Heart left ventricle (tissue), 16 donors: Measurements from ENCODE around the gene PLXNC1. TPM values are rescaled to one million over a fixed set of nuclear protein-coding genes. Genes with fewer than 3 reads are reported as not detected.

ENCODE experiments used
- ATAC-seq, 4 donors: fragments of 200-7000 bp; cut with Tn5 transposase; one replicate each; pipeline ENCODE4 v1.9.1; 2020 to 2022; ENCODE audit warnings: moderate library complexity in 4 of 4, mild to moderate bottlenecking in 3 of 4, moderate number of reproducible peaks in 1 of 4
- DNase-seq, 5 donors: peaks; one replicate each; pipeline ENCODE4 v3.0.0-alpha.2; 2020
- H3K27ac ChIP-seq, 12 donors: fragments of 200-600 bp; sonication (generic) in 4 of 12; one replicate each; pipeline versions ENCODE4 v1.5.0 to v1.8.0; 2016 to 2022; ENCODE audit warnings: mild to moderate bottlenecking in 2 of 12
- H3K27me3 ChIP-seq, 9 donors: fragments of 200-600 bp; sonication (generic) in 2 of 9; one replicate each; pipeline versions ENCODE4 v1.5.1 to v1.8.0; 2016 to 2022; ENCODE audit warnings: mild to moderate bottlenecking in 3 of 9
- H3K36me3 ChIP-seq, 9 donors: fragments of 200-600 bp; sonication (generic) in 2 of 9; one replicate each; pipeline versions ENCODE4 v1.5.0 to v1.8.0; 2018 to 2022; ENCODE audit warnings: mild to moderate bottlenecking in 2 of 9
- H3K4me1 ChIP-seq, 12 donors: fragments of 200-600 bp; sonication (generic) in 4 of 12; one replicate each; pipeline versions ENCODE4 v1.5.0 to v1.8.0; 2016 to 2022; ENCODE audit warnings: mild to moderate bottlenecking in 3 of 12
- H3K4me3 ChIP-seq, 12 donors: fragments of 200-600 bp; sonication (generic) in 4 of 12; one replicate each; pipeline versions ENCODE4 v1.5.0 to v1.8.0; 2017 to 2022; ENCODE audit warnings: mild to moderate bottlenecking in 9 of 12, moderate library complexity in 4 of 12
- H3K9me3 ChIP-seq, 12 donors: fragments of 200-600 bp; sonication (generic) in 4 of 12; one replicate each; pipeline versions ENCODE4 v1.5.0 to v1.8.0; 2016 to 2022; ENCODE audit warnings: mild to moderate bottlenecking in 1 of 12
- POLR2A ChIP-seq, 2 donors: fragments of 450-650 bp; IDR thresholded peaks; one replicate each; pipeline ENCODE4 v1.6.1; 2017; ENCODE audit warnings: antibody characterized with exemption in 2 of 2, mild to moderate bottlenecking in 2 of 2, moderate library complexity in 2 of 2
- WGBS, 4 donors: extraction: QIAGEN DNeasy Blood & Tissue Kit in 2 of 4; methylation state at CpG; one replicate each; pipeline versions ENCODE4 v1.1.5 to v1.1.7; 2013 to 2018; 5-methylcytosine and 5-hydroxymethylcytosine counted together
- intact Hi-C, 10 donors: fragments of 100-400 bp; cut with DNase I; formaldehyde crosslinking; loops; one replicate each; pipeline versions ENCODE4 v1.11.1 to v1.14.2; 2022
- polyA plus RNA-seq, 2 donors: library from polyadenylated mRNA; stranded (reverse); fragments of 200-250 nt; gene quantifications; one replicate each; pipeline ENCODE4 v1.2.3, GENCODE V29; 2013
- total RNA-seq, 9 donors: library from RNA; depleted of rRNA in 2 of 9; stranded (reverse); fragments of >200 nt in 2 of 9; fragmentation: NEBNext Ultra II Directional in 3 of 9; extraction: Animal tissue kit (Norgen Biotek cat#: 25700) in 3 of 9; gene quantifications; one replicate each; pipeline versions ENCODE4 v1.1.0 to v1.2.4, GENCODE V29; 2016 to 2023
- TF ChIP-seq, protein P1 (sequence below), 12 donors: fragments of 200-600 bp; sonication (generic) in 4 of 12; IDR thresholded peaks; one replicate each; pipeline versions ENCODE4 v1.5.0 to v1.8.0; 2018 to 2022; ENCODE audit warnings: antibody characterized with exemption in 12 of 12, mild to moderate bottlenecking in 5 of 12
- donor health status: ischemic (EF 13 %, LVEDD 7.1; RV severe dilation, severe dysfunction).
- donor health status: healthy with polysubstance abuse.
- donor health status: DM: no; HTN: yes; CAD: no.
- donor health status: DM: no; HTN: no; CAD: no.
- donor health status: ischemic (EF 25% LVEDD 6.9; RV normal size, moderate dysfunction).
- donor health status: ischemic (EF 25% LVEDD 5.7; RV mildly dilated, moderate dysfunction).
- donor health status: healthy.
- donor health status: DM: yes; HTN: yes; CAD: no.
- donor health status: ischemic (EF 35%, LVEDD 5.7; RV mildly dilated, moderate dysfunction).
- donor health status: nonischemic (EF 11% LVEDD 7.7; RV severe dilation, severe dysfunction).
- donor health status: DM: yes; HTN: yes; CAD: no.
- donor health status: PGD.
- donor health status: ischemic (EF 29% LVEDD 5.4; RV normal size, mild dysfunction).
- donor health status: nonischemic (EF 23%, LVEDD 6.1; RV moderate dilation, normal function).

PLXNC1 gene
- total and polyA plus RNA-seq, 11 donors: 0.84 to 18.4 (median 3.1) TPM

DNA sequence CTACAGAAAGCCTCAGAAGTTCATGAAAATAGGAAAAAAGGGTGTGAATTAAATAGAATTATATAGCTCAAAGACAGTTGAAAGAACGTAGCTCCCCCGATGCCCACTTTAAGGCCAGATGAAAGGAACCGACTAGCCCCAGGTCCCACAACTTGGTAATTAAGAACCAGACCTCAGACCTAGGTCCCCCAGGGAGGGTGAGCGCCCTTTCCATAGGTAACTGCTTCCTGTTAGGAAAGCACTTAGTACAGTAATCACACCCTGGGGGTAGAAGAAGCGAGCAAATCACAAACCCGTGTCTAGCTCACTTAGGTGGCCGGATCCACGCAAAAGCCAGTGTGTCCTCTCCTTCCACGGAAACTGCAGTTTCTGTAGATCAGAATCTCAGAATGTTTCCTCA lies 77.1 kb downstream of the PLXNC1 start:
- 94 to 97% (median 95%) methylated on average over 9 of the region's 9 CpGs for WGBS, 4 donors
- Histone ChIP-seq H3K9me3 (no peaks in the 10 kb centered on the region), H3K27me3 (no peaks in the 10 kb centered on the region), H3K36me3 (peaks cover 0 to 35% (median 0%) of the 10 kb centered on the region in 9 donors), H3K4me1 (no peaks in the 10 kb centered on the region), H3K4me3 (no peak overlapping the region), H3K27ac (no peak overlapping the region)
- intact Hi-C loops: no loop called here
- ATAC-seq (no peak), DNase-seq (no peak)
- TF ChIP-seq, protein P1, sequence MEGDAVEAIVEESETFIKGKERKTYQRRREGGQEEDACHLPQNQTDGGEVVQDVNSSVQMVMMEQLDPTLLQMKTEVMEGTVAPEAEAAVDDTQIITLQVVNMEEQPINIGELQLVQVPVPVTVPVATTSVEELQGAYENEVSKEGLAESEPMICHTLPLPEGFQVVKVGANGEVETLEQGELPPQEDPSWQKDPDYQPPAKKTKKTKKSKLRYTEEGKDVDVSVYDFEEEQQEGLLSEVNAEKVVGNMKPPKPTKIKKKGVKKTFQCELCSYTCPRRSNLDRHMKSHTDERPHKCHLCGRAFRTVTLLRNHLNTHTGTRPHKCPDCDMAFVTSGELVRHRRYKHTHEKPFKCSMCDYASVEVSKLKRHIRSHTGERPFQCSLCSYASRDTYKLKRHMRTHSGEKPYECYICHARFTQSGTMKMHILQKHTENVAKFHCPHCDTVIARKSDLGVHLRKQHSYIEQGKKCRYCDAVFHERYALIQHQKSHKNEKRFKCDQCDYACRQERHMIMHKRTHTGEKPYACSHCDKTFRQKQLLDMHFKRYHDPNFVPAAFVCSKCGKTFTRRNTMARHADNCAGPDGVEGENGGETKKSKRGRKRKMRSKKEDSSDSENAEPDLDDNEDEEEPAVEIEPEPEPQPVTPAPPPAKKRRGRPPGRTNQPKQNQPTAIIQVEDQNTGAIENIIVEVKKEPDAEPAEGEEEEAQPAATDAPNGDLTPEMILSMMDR (IDR thresholded peaks at IDR 0.05): no peak
- TF ChIP-seq POLR2A (IDR thresholded peaks at IDR 0.05): no peak

- ATAC-seq: no peak
- whole genome bisulfite sequencing, 4 donors: 90 to 94% (median 91%) methylated on average over 5 of the region's 5 CpGs
- DNase-seq: no peak
- intact Hi-C loops: no loop called here
- H3K4me1 ChIP-seq: no peaks in the 10 kb centered on the region
- H3K27me3 ChIP-seq: no peaks in the 10 kb centered on the region
- peaks cover 0 to 34% (median 0%) of the 10 kb centered on the region in 9 donors for H3K36me3 ChIP-seq
- no peaks in the 10 kb centered on the region for H3K9me3 ChIP-seq
- no peak overlapping the region for H3K27ac ChIP-seq
- TF ChIP-seq POLR2A (IDR thresholded peaks at IDR 0.05): no peak
- TF ChIP-seq, protein P1 (IDR thresholded peaks at IDR 0.05): no peak
- H3K4me3 ChIP-seq: no peak overlapping the region
Observed at GRCh38 chr12:94225947-94226630, 77.7 kb downstream of the PLXNC1 start.

DNA sequence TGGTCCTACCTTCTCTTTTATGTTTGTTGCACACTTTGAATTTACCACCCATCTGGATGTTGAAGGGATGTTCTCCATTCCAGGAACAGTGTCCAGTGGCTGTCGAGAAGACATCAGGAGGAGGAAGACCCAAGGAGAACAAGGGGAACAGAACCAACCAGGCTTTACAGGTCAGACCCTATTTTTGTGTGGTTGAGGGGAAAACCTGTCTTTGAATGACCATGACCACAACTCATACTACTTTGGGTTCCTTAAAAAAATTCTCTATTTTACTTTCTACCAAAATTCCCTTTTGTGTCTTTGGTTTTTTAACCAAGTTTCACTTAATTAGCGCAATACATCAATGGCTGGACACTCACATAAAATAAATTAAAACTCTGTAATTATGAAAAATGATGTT lies 78.7 kb downstream of the PLXNC1 start:
- no peaks in the 10 kb centered on the region for H3K27me3 ChIP-seq
- 92 to 94% (median 93%) methylated on average over 2 of the region's 2 CpGs for WGBS, 4 donors
- intact Hi-C loops: no loop called here
- H3K36me3 ChIP-seq: peaks cover 0 to 31% (median 0%) of the 10 kb centered on the region in 9 donors
- H3K4me3 ChIP-seq: no peak overlapping the region
- no peak for ATAC-seq
- TF ChIP-seq, protein P1 (IDR thresholded peaks at IDR 0.05): no peak
- TF ChIP-seq POLR2A (IDR thresholded peaks at IDR 0.05): no peak
- H3K9me3 ChIP-seq: no peaks in the 10 kb centered on the region
- no peak overlapping the region for H3K27ac ChIP-seq
- no peak for DNase-seq
- H3K4me1 ChIP-seq: no peaks in the 10 kb centered on the region

- DNase-seq (no peak), ATAC-seq (no peak)
- intact Hi-C loops: no loop called here
- no peak overlapping the region for H3K4me3 ChIP-seq
- TF ChIP-seq, protein P1 (IDR thresholded peaks at IDR 0.05): no peak
- TF ChIP-seq POLR2A (IDR thresholded peaks at IDR 0.05): no peak
- no peaks in the 10 kb centered on the region for H3K27me3 ChIP-seq
- H3K9me3 ChIP-seq: no peaks in the 10 kb centered on the region
- H3K4me1 ChIP-seq: no peaks in the 10 kb centered on the region
- 95 to 97% (median 97%) methylated on average over 8 of the region's 8 CpGs for WGBS, 4 donors
- H3K27ac ChIP-seq: no peak overlapping the region
- H3K36me3 ChIP-seq: peaks cover 0 to 31% (median 0%) of the 10 kb centered on the region in 9 donors
Observed at GRCh38 chr12:94228488-94228907, 80.1 kb downstream of the PLXNC1 start.
